BJ (cell line): ENCODE data around the gene COMMD2. TPM values are rescaled to one million over a fixed set of nuclear protein-coding genes. Genes with fewer than 3 reads are reported as not detected.

Experiments used
- CTCF ChIA-PET: fragments of 350-600 bp; formaldehyde crosslinking; extraction: SDS; loops from one replicate; lab custom pipeline; 2021; ENCODE audit warnings: antibody characterized with exemption, inconsistent platforms; lab: Yijun Ruan, JAX
- POLR2A ChIA-PET: fragments of 300-600 bp; sonication (Branson Sonifier 250); formaldehyde crosslinking; extraction: SDS; loops from one replicate; lab custom pipeline; 2021; ENCODE audit warnings: antibody characterized with exemption; lab: Charles Lee
- DNase-seq: peaks from one replicate; pipeline ENCODE4 v3.0.0-alpha.2; 2011; ENCODE audit warnings: low read depth
- H3K27me3 ChIP-seq: 2 replicates; pipeline ENCODE4 v1.6.0; 2011; ENCODE audit warnings: low read length; ENCODE audit not compliant: control insufficient read depth, insufficient read depth
- H3K36me3 ChIP-seq: 2 replicates; pipeline ENCODE4 v1.5.1; 2011; ENCODE audit warnings: low read length; ENCODE audit not compliant: control insufficient read depth, insufficient read depth
- H3K4me3 ChIP-seq: 2 replicates; pipeline ENCODE4 v1.5.1; 2011; ENCODE audit warnings: low read depth, mild to moderate bottlenecking, control low read depth, low read length
- polyA plus RNA-seq: library from polyadenylated mRNA; depleted of rRNA; stranded (reverse); fragments of >200 nt; gene quantifications from 2 replicates; pipeline ENCODE4 v1.2.3, GENCODE V29; 2011
- TF ChIP-seq, protein P1 (sequence below): IDR thresholded peaks from 2 replicates; pipeline ENCODE4 v1.5.1; 2011; ENCODE audit warnings: low read depth, mild to moderate bottlenecking, control low read depth, inconsistent platforms, low read length, moderate library complexity; ENCODE audit not compliant: insufficient read depth

Gene COMMD2
- polyA plus RNA-seq, 1 experiment = 31.2 TPM

DNA sequence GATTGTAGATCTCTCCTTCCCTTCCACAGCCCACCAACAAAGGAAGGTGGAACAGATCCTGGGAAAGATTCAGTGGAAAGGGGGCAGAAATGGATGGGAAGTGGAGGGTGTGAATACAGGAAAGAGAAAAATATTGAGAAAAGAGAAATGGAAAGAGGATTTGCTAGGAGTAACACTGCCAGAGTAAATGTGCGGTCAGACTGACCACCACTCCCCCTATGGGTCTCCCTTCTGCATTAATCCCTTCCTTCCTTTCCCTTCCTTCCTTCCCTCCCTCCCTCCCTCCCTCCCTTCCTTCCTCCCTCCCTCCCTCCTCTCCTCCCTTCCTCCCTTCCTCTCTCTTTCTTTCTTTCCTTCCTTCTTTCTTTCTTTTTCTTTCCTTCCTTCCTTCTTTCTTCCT is 12.0 kb upstream of the COMMD2 start:
- TF ChIP-seq, protein P1, sequence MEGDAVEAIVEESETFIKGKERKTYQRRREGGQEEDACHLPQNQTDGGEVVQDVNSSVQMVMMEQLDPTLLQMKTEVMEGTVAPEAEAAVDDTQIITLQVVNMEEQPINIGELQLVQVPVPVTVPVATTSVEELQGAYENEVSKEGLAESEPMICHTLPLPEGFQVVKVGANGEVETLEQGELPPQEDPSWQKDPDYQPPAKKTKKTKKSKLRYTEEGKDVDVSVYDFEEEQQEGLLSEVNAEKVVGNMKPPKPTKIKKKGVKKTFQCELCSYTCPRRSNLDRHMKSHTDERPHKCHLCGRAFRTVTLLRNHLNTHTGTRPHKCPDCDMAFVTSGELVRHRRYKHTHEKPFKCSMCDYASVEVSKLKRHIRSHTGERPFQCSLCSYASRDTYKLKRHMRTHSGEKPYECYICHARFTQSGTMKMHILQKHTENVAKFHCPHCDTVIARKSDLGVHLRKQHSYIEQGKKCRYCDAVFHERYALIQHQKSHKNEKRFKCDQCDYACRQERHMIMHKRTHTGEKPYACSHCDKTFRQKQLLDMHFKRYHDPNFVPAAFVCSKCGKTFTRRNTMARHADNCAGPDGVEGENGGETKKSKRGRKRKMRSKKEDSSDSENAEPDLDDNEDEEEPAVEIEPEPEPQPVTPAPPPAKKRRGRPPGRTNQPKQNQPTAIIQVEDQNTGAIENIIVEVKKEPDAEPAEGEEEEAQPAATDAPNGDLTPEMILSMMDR = no peak
- Histone ChIP-seq H3K4me3 (no peak overlapping the region), H3K36me3 (no peaks in the 10 kb centered on the region), H3K27me3 (peaks cover 6% of the 10 kb centered on the region)
- no peak for DNase-seq
- CTCF ChIA-PET = interaction anchor here (2.6 to 12.0 kb wide), 4 partner anchors 8 to 50 kb away, joined by 16 to 167 read pairs (median 18); partner anchors contain the start of gene RNF13
- POLR2A ChIA-PET = no interaction called here

DNA sequence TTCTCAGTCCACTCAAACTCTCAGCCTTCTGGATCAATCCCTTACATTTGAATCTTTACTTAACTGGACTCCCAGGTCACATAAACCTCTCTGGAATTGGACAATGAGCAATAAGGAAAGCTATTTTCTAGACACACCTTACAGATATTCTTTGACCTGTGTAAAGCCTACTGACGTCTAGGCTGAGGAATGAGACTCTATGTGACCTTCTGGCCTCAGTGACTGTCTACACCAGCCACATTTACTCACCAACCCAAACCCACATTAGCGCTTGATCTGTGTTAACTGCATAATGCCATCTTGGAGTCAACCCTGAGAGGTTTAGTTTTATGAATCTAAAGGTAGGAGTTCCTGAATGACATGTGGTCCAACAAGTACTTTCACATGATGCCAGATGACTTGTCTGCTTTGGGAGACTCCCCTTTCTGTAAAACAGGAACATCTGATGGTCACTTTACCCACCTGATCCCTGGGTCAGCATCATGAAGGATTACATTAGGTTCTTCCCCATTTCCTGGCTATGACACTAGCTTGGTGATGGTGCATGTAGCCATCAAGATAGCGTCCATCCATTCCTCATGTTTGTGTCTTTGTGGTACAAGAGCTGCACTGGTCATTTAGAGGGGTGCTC is 11.4 kb upstream of the COMMD2 start:
- peaks cover 6% of the 10 kb centered on the region for H3K27me3 ChIP-seq

DNA sequence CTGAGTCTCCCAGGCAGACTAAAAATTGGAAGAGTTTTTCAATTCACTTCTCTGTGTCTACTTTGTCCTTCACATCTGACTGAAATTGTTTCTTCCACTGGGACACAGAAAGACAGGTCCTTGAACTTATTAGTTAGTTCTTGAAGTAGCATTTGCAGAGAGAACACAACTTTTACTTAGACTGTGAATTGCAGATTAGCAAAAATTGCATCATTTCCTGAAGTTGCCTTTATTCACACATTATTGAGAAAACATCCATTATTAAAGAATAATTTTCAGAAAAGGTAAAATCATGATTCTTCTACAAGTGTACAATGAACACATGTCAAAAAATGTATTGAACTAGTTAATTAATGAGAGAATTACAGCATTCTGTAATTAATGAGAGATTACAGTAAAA is 1.4 kb upstream of the COMMD2 start:
- no peaks in the 10 kb centered on the region for H3K27me3 ChIP-seq
- DNase-seq = no peak
- TF ChIP-seq, protein P1 = no peak
- H3K4me3 ChIP-seq = no peak overlapping the region
- CTCF ChIA-PET = interaction anchor here (1.8 kb wide), 1 partner anchor 37 kb away, joined by 7 read pairs; no protein-coding TSS in a partner anchor
- no peaks in the 10 kb centered on the region for H3K36me3 ChIP-seq
- POLR2A ChIA-PET = no interaction called here

More for the DNA sequence above, 11.4 kb upstream of the COMMD2 start:
- Histone ChIP-seq H3K4me3 (no peak overlapping the region), H3K36me3 (no peaks in the 10 kb centered on the region)
- TF ChIP-seq, protein P1 = no peak
- no peak for DNase-seq
- CTCF ChIA-PET = interaction anchor here (1.3 to 12.0 kb wide), 3 partner anchors 9 to 44 kb away, joined by 4 to 167 read pairs (median 17); no protein-coding TSS in a partner anchor
- POLR2A ChIA-PET = no interaction called here

DNA sequence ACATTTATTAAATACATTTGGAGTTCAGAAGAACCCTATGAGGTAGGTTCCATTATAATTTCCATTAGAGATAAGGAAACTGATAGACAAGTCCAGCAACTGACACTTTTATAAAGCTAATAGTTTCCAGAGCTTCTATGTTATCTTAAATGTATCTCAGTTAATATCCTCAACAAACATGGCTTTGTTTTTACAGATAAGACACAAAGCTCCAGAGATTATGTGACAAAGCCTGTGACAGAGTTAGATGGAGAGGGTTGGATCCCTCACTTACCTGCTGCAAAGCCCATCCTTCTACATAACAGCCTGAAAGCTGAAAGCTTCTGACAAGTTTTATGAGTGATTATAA is 473 bp upstream of the COMMD2 start:
- TF ChIP-seq, protein P1 = no peak
- POLR2A ChIA-PET = interaction anchor here (0.6 kb wide), 1 partner anchor 185 kb away, joined by 3 read pairs; no protein-coding TSS in a partner anchor
- CTCF ChIA-PET = interaction anchor here (0.7 to 2.8 kb wide), 8 partner anchors 8 to 240 kb away, joined by 3 to 15 read pairs (median 8); no protein-coding TSS in a partner anchor
- no peak for DNase-seq
- Histone ChIP-seq H3K4me3 (peak overlapping the region; percentile 80), H3K27me3 (no peaks in the 10 kb centered on the region), H3K36me3 (peaks cover 2% of the 10 kb centered on the region; the same call in 1 of the 2 replicates)

DNA sequence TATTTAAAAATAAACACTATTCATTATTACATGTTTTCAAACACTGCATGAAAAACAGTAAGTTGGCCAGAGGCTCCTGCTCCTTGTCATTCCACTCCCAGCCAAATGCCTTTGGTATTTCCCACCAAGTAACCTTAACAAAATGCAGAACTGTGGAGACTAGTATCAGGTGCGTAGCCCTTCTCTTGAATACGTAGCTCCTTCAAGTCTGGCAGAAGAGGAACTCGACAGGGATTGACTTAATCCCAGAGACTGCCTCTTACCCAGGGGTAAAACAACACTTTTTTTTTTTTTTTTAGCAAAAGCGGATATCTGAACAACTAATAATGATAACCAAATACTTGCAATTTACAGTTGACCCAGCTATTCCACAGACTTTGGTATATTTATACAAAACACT is 738 bp downstream of the COMMD2 start:
- TF ChIP-seq, protein P1 = no peak
- no peaks in the 10 kb centered on the region for H3K27me3 ChIP-seq
- peaks cover 2% of the 10 kb centered on the region; the same call in 1 of the 2 replicates for H3K36me3 ChIP-seq
- ChIA-PET POLR2A (no interaction called here), CTCF (interaction anchor here (0.7 to 2.8 kb wide), 8 partner anchors 9 to 238 kb away, joined by 3 to 15 read pairs (median 5); partner anchors contain the start of gene WWTR1)
- H3K4me3 ChIP-seq = peak overlapping the region; percentile 80
- DNase-seq = no peak
